MM.1S (cell line): ENCODE data around the gene TPRN.

Experiments
- DNase-seq: peaks from one replicate; pipeline ENCODE4 v3.0.0-alpha.2; 2015
- H2AFZ ChIP-seq: fragments of 300-600 bp; sonication (generic); 2 replicates; pipeline ENCODE4 v1.6.0; 2016; ENCODE audit warnings: antibody characterized with exemption, low read length
- H3F3A ChIP-seq: fragments of 300-600 bp; sonication (generic); 2 replicates; pipeline ENCODE4 v1.6.1; 2016; ENCODE audit warnings: mild to moderate bottlenecking, antibody characterized with exemption, low read length, moderate library complexity, mixed read lengths; ENCODE audit not compliant: insufficient read depth
- H3K27ac ChIP-seq: fragments of 300-600 bp; sonication (generic); 2 replicates; pipeline ENCODE4 v1.5.1; 2016; ENCODE audit warnings: mild to moderate bottlenecking, low read length
- H3K27me3 ChIP-seq: fragments of 300-600 bp; sonication (generic); replicated peaks from 2 replicates; pipeline ENCODE4 v1.6.0; 2016; ENCODE audit warnings: low read length; ENCODE audit not compliant: insufficient read depth
- H3K36me3 ChIP-seq: fragments of 300-600 bp; sonication (generic); replicated peaks from 2 replicates; pipeline ENCODE4 v1.6.1; 2016; ENCODE audit warnings: mild to moderate bottlenecking, low read length, mixed read lengths; ENCODE audit not compliant: insufficient read depth
- H3K4me1 ChIP-seq: fragments of 300-600 bp; sonication (generic); 2 replicates; pipeline ENCODE4 v1.6.1; 2016; ENCODE audit warnings: low read length, mixed read lengths
- H3K4me2 ChIP-seq: fragments of 300-600 bp; sonication (generic); 2 replicates; pipeline ENCODE4 v1.6.0; 2016; ENCODE audit warnings: low read depth, low read length
- H3K4me3 ChIP-seq: fragments of 300-600 bp; sonication (generic); 2 replicates; pipeline ENCODE4 v1.5.1; 2016; ENCODE audit warnings: low read length, mixed read lengths
- H3K79me2 ChIP-seq: fragments of 300-600 bp; sonication (generic); 2 replicates; pipeline ENCODE4 v1.6.1; 2016; ENCODE audit warnings: mixed run types, low read length, mixed read lengths
- H3K9ac ChIP-seq: fragments of 300-600 bp; sonication (generic); 2 replicates; pipeline ENCODE4 v1.6.1; 2016; ENCODE audit warnings: low read length, mixed read lengths
- H3K9me2 ChIP-seq: fragments of 300-600 bp; sonication (generic); replicated peaks from 2 replicates; pipeline ENCODE4 v1.6.1; 2016; ENCODE audit warnings: mild to moderate bottlenecking, low read length, mixed read lengths; ENCODE audit not compliant: insufficient read depth
- H3K9me3 ChIP-seq: fragments of 300-600 bp; sonication (generic); replicated peaks from 2 replicates; pipeline ENCODE4 v1.6.1; 2016; ENCODE audit warnings: mild to moderate bottlenecking, low read length, mixed read lengths; ENCODE audit not compliant: insufficient read depth
- H4K20me1 ChIP-seq: fragments of 300-600 bp; sonication (generic); 2 replicates; pipeline ENCODE4 v1.6.1; 2016; ENCODE audit warnings: mild to moderate bottlenecking, low read length, moderate library complexity, mixed read lengths; ENCODE audit not compliant: insufficient read depth
- EZH2 ChIP-seq: fragments of 300-600 bp; sonication (generic); optimal IDR thresholded peaks from 2 replicates; pipeline ENCODE3; 2017; ENCODE audit warnings: low read depth, mild to moderate bottlenecking, antibody characterized with exemption, low read length, mixed read lengths
- EZH2phosphoT487 ChIP-seq: fragments of 300-600 bp; sonication (generic); IDR thresholded peaks from 2 replicates; pipeline ENCODE4 v1.6.1; 2018; ENCODE audit warnings: antibody characterized with exemption, low read length
- TF ChIP-seq, protein P1 (sequence below): fragments of 300-600 bp; sonication (generic); IDR thresholded peaks from 2 replicates; pipeline ENCODE4 v1.5.1; 2016; ENCODE audit warnings: antibody characterized with exemption, low read length, mixed read lengths

Gene TPRN

DNA sequence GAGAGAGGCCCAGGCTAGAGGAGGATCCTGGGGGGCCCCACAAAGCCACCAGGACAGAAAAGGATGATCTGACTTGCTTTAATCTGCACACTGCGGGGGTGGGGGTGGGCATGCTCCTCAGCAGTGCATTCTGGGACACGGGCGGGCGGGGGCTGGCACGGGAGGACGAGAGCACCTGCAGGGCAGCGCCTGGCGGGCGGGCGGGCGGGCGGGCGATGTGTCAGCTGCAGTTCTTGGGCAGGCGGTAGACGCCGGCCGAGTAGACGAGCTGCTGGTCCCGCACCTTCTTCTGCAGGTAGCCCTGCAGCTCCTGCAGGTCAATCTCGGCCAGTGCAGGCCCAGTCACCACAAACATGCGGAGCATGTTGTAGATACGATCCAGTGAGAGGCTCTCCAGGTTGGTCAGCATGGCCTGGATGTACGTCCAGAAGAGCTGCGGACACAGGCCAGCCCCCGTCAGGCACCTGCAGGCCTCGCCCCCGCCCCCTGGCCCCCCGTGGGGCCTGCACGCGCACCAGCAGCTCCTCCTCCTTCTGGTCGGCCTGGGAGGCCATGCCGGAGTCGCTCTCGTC lies 25.7 kb downstream of the TPRN start:
- H3K36me3 ChIP-seq = no peaks in the 10 kb centered on the region
- H4K20me1 ChIP-seq = no peaks in the 10 kb centered on the region
- TF ChIP-seq EZH2phosphoT487 (no peak), EZH2 (no peak)
- TF ChIP-seq, protein P1, sequence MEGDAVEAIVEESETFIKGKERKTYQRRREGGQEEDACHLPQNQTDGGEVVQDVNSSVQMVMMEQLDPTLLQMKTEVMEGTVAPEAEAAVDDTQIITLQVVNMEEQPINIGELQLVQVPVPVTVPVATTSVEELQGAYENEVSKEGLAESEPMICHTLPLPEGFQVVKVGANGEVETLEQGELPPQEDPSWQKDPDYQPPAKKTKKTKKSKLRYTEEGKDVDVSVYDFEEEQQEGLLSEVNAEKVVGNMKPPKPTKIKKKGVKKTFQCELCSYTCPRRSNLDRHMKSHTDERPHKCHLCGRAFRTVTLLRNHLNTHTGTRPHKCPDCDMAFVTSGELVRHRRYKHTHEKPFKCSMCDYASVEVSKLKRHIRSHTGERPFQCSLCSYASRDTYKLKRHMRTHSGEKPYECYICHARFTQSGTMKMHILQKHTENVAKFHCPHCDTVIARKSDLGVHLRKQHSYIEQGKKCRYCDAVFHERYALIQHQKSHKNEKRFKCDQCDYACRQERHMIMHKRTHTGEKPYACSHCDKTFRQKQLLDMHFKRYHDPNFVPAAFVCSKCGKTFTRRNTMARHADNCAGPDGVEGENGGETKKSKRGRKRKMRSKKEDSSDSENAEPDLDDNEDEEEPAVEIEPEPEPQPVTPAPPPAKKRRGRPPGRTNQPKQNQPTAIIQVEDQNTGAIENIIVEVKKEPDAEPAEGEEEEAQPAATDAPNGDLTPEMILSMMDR = no peak
- H3K27ac ChIP-seq = no peak overlapping the region
- no peak for DNase-seq
- no peaks in the 10 kb centered on the region for H3K9me3 ChIP-seq
- H3K9ac ChIP-seq = no peak overlapping the region
- H3K4me3 ChIP-seq = no peak overlapping the region
- H3K4me2 ChIP-seq = no peak overlapping the region
- no peaks in the 10 kb centered on the region for H3K79me2 ChIP-seq
- H3F3A ChIP-seq = peaks cover 10% of the 10 kb centered on the region; the same call in 1 of the 2 replicates
- H3K4me1 ChIP-seq = no peaks in the 10 kb centered on the region
- no peaks in the 10 kb centered on the region for H3K9me2 ChIP-seq
- H3K27me3 ChIP-seq = peaks cover 30% of the 10 kb centered on the region
- no peak overlapping the region for H2AFZ ChIP-seq

DNA sequence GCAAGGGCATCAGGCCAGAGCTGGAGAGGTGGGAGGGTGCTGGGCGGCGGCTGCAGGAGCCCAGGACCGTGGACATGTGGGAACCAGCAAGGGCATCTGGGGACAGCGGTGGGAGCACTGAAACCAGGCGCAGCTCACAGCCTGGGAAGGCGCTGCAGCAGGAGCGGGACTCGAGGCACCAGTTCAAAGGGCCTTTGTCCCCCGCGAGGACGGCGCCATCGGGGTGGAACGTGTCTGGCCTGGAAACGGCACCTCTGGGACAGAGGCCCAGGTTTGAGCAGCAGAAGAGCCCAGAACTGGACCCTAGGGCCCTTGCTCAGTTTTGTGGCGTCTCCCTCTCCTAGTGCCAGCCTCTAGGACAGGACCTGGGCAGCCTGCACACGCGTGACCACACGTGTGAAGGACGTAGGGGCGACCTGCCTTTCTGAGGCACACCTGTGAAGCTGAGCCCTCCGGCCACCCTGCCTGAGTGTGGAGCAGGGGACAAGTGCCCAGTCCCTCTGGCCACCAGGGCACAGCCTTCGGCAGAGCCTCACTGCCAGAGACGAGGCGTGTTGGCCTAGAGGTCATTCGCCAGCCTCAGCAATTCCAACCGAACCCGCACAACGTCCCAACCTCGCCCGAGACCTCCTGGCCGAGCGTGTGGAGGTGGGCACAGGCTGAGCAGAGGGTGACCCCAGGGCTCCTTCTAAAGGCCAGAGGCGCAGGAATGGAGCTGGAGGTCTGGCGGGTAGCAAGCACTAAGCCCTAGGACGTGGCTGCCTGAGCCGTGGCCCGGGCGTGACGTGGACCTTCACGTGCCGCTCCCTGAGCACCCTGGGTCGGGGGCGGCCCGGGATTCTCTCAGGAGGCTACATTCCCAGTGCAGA lies 26.5 kb downstream of the TPRN start:
- no peaks in the 10 kb centered on the region for H3K79me2 ChIP-seq
- H3K4me3 ChIP-seq = no peak overlapping the region
- no peaks in the 10 kb centered on the region for H3K4me1 ChIP-seq
- no peaks in the 10 kb centered on the region for H3K9me2 ChIP-seq
- DNase-seq = no peak
- no peak overlapping the region for H3K27ac ChIP-seq
- no peak overlapping the region for H3K9ac ChIP-seq
- TF ChIP-seq, protein P1 = no peak
- no peak for TF ChIP-seq EZH2
- TF ChIP-seq EZH2phosphoT487 = no peak
- peaks cover 36% of the 10 kb centered on the region for H3K27me3 ChIP-seq
- no peaks in the 10 kb centered on the region for H3K36me3 ChIP-seq
- H4K20me1 ChIP-seq = no peaks in the 10 kb centered on the region
- H3F3A ChIP-seq = peaks cover 10% of the 10 kb centered on the region; the same call in 1 of the 2 replicates
- no peak overlapping the region for H2AFZ ChIP-seq
- H3K4me2 ChIP-seq = no peak overlapping the region
- no peaks in the 10 kb centered on the region for H3K9me3 ChIP-seq

DNA sequence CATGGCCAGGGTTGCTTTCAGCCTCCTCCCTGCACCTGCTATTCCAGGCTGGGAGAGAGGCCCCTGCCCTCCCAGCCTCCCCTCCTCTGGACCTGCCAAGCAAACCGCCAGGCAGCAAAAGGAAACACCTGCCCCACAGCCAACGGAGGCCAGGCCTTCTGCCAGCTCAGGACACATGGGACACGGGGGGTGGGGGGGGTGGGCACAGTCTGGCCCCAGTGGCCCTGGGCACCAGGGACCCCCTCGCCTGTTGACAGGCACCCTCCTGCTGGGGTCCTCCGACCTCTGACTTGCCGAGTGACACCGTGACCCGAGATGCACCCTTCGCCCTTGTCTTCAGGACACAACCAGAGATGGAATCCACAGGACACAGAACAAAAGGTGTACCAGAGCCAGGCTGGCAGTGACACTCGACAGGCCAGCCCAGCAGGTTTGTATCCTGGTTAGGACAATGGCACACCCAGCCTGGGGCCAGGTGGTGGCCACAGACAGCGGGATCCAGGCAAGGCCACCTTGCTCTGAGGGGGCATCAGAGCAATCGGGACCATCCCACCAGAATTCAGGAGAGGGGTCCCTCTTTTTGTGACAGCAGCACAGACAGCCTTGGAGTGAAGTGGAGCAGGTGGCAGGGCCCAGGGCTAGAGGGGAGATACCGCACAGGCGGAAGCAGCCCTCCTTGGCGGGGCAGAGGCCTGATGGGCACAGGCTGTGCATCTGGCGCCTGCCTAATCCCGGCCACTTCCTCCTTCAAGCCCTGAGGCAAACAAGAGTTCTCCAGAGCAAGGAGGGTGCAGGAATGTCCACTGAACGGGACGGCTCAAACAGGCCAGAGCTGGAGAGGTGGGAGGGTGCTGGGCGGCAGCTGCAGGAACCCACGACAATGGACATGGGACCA lies 27.4 kb downstream of the TPRN start:
- Histone ChIP-seq H3K79me2 (no peaks in the 10 kb centered on the region), H3F3A (peaks cover 10% of the 10 kb centered on the region; the same call in 1 of the 2 replicates), H3K4me1 (no peaks in the 10 kb centered on the region), H3K4me3 (no peak overlapping the region), H3K4me2 (no peak overlapping the region), H3K9me2 (no peaks in the 10 kb centered on the region), H3K36me3 (no peaks in the 10 kb centered on the region), H3K9ac (no peak overlapping the region), H3K9me3 (no peaks in the 10 kb centered on the region), H2AFZ (no peak overlapping the region), H4K20me1 (no peaks in the 10 kb centered on the region), H3K27ac (no peak overlapping the region), H3K27me3 (peaks cover 40% of the 10 kb centered on the region)
- no peak for DNase-seq
- TF ChIP-seq EZH2 (no peak), EZH2phosphoT487 (no peak)
- TF ChIP-seq, protein P1 = no peak
